Fibroblast of skin of left biceps (primary cell): ENCODE data around the gene VRK2.
A peak's percentile ranks its signal among the peaks of the same experiment; 100 is the strongest.
"Not testable (repeated sequence)": the region's sequence is repeated elsewhere in the genome, so short reads cannot be mapped to it uniquely, and the experiment has no call there.

Source experiments
- DNase-seq, 2 experiments: peaks; one replicate each; pipeline ENCODE4 v3.0.0-alpha.2; 2013; ENCODE audit warnings: low read depth in 2 of 2

Gene VRK2

DNA sequence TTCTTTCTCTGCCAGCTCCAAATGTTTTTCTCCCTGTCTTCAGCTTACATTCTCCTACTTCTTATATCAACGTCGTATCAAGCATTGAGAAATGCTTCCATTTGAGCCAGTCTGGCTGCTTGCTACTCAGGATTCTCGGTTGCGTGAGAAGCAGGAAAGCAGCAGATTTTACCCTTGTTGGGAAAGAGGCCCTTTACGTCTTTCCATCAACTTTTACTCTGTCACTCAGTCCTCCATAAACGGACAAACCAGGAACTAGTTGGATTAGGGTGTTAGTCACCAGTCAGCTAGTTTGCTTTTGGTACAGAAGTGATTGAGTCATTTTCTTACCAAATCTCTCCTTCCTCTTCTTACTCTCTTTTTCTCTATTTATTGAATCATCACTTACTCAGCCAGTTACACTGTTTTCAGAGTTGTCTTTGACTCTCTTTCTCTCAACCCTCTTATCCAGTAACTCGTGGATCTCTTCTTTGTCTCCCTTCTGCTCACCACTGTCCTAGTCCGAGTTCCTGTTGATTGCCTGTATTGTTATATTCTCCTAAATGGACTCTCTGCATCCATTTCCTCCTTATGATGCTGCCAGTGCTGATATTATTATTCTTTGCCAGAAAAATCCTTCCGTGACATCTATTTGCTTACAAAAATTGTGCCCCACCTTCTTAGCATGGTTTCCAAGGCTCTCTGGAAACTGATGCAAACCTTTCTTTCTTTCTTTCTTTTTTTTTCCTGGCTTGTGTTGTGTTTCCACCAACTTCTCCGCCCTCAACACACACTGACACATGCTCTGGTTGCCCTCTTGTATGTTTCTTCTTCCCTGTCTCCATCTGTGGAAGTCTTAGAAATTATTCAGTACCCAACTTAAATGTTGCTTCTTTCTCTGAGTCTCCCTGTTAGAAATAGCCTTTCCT, 61.5 kb downstream of the VRK2 start:
- peak; percentile 54 to 63 for DNase-seq

GRCh38 chr2:58109481-58109880, 62.9 kb downstream of the VRK2 start:
- DNase-seq, result no peak

- DNase-seq, result no peak
Measured at GRCh38 chr2:58110765-58111164, 64.2 kb downstream of the VRK2 start.

GRCh38 chr2:58113563-58113962, 67.0 kb downstream of the VRK2 start:
- not testable (repeated sequence) for DNase-seq

DNA sequence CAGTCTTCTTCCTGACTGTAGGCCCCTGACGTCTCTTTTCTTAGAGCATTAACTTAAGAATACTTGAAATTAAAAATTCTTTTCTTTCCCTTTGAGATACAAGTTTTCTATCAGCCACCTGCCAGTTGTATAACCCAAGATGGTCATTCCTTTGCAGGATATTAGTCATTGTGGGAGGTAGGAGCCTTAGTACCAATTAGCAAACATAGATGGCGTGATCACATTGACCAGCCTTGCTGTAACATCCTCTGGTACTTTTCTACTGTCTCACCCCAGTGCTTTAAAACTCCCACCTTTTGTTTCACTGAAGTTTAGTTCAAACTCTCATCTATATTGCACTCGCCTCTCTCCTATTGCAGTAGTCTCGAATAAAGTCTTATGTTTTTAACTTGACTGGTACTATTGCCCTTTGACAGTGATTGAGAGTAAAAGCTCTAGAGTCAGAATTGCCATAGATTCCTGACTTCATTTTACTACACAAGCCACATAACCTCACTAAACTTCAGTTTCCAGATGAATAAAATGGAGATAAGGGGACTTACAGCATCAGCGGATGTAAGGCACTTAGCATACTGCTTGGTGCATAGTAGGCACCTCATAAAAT, 74.1 kb downstream of the VRK2 start:
- DNase-seq, result no peak

DNA sequence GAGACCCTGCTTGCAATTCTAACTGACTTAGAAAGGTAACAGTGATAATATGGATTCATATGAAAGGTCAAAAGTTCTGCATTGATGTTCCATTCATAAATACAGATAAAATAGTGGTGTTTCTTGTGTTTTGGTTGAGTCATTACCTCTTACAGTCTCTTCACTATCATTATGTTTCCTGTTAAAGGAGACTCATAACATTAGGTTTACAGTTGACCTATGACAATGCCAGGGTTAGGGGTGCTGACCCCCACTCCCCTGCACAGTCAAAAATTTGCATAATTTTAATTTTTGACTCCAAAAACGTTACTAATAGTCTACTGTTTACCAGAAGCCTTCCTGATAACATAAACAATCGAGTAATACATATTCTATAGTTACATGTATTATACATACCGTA, 75.4 kb downstream of the VRK2 start:
- no peak for DNase-seq

GRCh38 chr2:58122540-58122939, 75.9 kb downstream of the VRK2 start:
- no peak for DNase-seq

DNA sequence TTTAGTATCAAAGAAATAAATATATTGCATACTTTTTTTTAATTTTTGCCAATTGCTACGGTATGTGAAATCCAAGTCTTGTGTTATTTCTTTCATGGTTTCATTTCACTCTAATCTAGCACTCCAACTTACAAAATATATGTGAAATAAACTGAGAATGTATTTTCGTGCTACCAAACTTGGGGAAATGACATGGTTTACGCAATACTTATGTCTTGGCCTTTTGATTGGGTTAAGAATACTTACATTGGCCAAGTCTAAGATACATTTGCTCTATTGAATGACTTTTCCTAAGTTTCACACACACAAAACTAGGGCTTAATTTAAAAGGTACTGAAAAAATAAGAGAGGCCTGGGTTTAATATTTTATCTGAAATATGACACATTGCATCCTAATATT, 80.5 kb downstream of the VRK2 start:
- no peak for DNase-seq

DNA sequence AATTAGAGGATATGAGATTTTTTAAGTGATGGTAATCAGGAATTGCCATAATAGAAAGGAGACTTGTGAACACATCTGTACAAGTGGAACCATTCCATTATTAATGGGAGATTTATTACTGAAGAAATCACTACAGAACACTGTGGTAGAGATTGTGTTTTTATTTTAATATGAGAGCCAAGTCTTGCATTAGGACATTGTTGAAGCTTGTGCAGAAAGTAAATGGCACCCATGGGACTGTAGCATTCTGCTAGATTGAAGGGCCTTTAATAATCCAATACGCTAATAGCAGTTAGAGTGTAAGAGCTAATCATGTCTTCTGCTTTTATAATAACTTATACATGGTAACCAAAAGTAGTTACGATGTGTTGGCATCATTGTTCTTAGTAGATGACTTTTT, 83.6 kb downstream of the VRK2 start:
- no peak for DNase-seq

GRCh38 chr2:58131191-58132011, 84.8 kb downstream of the VRK2 start:
- DNase-seq, result no peak

- DNase-seq, result no peak
Measured at GRCh38 chr2:58133395-58133794, 86.8 kb downstream of the VRK2 start.

DNA sequence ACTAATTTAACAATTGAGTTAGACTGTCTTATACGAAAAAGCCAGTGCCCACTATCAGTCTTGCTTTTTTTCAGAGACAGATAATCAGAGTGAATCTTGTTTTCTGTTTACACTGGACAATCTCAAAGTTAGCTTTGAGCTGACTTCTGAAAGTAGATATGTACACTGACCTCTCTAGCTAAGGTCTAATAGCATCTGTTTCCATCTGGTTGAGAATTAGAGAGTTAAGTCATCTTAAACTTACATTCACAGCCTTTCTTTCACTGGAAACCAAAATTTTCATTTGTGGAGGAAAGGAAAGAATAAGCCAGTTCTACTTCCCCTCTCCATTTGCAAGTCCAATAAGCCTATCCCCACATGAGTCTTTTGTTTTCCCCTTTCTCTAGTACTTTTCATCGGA, 89.3 kb downstream of the VRK2 start:
- no peak for DNase-seq

DNA sequence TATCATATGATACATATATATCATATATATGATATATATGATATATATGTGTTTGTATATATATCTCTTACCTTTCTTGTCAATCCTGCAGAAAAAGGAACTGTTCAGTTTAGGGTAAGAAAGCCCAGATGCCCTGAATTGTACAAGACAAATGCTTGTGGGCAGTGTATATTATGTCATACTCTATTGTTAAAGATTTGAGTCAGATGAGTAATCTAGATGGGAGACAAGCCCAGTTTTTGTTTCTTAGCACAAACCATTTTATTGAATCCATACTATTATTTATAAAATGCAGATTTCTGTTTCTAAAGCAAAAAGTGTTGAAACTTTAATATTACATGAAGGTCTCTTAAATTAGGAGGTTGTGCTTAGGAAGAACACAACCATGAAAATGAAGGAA, 90.6 kb downstream of the VRK2 start:
- DNase-seq, result no peak

DNA sequence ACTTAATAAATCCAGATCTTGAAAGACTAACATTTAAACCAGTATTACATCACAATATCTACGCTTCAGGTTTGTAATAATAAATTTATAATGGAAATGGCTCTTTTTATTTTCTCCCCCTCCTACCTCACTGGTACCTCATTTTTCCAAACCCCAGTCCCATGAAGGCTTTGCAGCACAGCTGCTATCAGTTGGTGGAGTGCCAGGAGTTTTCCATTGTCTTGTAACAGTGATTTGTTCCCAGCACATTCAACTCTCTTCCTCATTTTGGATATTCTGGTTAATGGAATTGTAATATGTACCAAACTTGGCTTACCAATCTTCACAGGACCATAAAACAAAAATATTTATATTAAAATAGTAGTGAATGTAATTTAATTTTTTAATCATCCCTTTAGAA, 91.2 kb downstream of the VRK2 start:
- DNase-seq, result no peak

DNA sequence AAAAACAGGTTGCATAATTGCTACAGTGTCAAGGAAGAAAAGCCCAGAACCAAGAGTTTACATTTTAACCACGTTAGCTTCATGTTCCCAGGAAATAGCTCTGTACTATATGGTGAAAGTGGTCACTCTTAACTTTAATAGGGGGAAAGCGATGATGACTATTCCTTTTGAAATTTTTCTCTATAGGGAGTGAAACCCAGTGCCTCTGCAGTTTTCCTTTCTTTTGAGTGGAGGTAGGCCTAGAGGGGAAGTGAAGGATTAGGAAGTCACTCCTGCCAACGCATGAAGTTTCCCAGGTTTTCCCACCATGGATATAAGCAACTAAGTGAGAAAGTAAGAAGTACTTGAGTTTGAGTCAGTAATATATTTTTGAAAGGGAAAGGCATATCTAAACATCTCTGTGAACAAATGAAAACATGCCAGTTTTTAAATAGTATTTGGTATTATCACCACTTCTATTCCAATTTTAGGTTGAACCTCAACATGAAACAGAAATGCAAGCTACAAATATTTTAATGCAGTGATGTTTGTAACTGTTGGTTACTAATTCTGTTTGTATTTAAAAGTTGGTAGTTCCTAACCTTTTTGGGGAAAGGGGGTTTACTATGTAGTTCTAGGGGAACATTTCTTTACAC, 91.9 kb downstream of the VRK2 start:
- DNase-seq, result no peak

DNA sequence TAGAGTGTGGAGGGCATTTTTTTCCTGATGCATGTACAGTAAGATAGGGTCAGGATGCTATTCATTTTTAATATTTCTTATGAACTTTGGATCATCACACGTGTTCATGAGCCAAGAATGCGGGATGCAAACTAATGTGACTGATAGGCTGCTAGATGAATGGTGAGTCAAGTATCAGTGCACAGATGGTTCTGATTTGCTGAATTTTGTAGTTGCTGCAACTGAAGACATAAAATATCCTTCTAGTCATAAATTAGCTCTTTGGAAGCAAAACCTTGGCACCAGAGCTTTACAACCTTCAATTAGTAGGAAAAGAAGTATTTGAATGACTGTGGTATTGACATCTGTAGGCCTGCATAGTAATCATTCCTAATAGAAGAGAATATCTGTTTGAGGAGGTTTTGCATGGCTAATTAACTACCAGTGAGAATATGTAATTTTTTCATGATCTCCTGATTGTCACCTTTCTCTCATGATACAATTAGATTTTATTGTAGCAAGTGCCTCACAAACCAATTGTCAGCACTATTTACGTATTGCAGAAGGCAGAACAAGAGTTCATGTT, 94.0 kb downstream of the VRK2 start:
- DNase-seq, result peak; percentile 95 to 96

DNA sequence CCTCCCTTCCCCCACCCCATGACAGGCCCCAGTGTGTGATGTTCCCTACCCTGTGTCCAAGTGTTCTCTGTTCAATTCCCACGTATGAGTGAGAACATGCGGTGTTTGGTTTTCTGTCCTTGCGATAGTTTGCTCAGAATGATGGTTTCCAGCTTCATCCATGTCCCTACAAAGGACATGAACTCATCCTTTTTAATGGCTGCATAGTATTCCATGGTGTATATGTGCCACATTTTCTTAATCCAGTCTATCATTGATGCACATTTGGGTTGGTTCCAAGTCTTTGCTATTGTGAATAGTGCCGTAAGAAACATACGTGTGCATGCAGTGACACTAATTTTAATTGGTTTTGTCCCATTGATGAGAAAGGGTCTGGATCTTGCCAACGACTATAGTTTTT, 99.2 kb downstream of the VRK2 start:
- not testable (repeated sequence) for DNase-seq

DNA sequence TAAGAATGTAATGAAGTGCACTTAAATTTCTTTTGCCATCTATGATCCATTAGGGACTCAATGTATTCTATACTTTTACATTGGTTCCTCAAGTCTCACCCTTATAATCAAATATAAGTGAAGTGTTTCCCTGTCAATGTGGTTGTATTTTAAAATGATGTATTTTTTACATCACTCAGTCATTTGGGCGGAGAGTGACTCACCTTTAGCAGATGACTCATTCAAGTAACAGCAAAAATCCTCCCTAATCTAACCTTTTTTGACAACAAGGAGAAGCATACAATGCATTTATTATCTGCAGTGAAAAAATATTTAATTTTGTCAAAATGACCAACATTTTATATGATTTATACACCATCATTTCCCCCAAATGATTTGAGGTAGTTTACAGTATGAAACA, 100.1 kb downstream of the VRK2 start:
- DNase-seq, result no peak

DNA sequence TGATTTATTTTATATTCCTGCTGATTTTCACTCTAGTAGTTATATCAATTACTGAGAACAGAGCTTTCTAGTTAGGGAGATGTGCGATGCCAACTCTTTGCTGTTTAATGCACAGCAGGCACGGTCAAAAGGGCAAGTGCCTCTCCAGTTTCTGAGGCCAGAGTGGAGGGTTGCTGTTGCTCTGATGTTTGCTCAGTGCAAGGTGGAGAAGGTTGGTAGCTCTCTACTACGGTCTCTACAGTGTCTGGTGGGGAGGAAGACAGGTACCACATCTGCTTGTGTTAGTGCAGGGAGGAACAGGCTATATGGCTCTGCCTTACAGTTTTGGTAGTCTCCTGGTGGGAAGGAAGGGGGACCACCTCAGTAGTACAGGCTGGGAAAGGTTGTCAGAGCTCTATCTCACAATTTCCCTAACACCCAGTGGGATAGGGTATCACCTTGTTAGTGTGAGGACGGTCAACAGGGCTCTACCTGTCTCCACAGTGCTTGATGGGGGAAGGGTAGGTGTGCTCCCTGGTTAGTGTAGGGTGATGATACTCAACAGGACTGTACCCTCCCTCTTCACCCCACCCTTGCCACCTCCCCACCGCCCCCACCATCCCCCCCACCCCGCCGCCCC, 108.7 kb downstream of the VRK2 start:
- no peak for DNase-seq

DNA sequence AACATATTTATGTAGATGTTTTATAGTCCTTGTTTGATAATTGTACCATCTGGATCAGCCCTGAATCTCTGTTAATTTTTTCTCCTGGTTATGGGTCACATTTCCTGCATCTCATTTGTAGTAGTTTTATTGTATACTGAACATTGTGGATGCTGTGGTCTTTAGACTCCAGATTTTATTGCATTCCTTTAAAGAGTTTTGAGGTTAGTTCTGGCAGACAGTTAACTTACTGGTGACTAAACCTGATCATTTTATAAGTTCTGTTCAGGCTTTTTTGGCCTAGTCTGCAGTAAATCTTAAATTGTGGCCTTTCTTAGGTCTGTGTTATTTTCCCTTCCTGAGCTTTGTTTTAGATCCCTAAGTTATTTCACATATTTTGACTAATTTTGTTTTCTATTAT, 110.2 kb downstream of the VRK2 start:
- peak; percentile 71 to 75 for DNase-seq

DNA sequence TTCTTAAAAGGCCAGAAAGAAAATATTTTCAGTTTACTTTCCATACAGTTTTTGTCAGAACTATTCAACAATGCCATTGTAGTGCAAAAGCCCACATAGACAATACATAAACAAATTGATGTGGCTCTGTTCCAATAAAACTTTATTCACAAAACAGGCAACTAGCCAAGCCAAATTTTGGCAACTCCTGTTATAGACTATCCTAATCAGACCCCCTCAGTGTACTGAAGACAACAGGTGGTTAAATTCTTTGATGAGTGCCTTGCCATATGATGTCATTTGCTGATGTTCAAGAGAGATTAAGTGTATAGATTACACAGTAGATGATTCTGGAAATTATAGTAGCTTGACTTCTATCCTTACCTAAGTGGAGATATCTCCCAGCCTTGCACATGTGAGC, 111.1 kb downstream of the VRK2 start:
- DNase-seq, result no peak
